GM23248 (cell line): Measurements from ENCODE around the gene ATM.

Source experiments
- EZH2 ChIP-seq: fragments of 200-600 bp; sonication (generic); IDR thresholded peaks from 2 replicates; pipeline ENCODE4 v1.6.1; 2018; ENCODE audit warnings: antibody characterized with exemption, mild to moderate bottlenecking; ENCODE audit not compliant: insufficient read depth, poor library complexity, severe bottlenecking
- EZH2phosphoT487 ChIP-seq: fragments of 200-600 bp; sonication (generic); IDR thresholded peaks from 2 replicates; pipeline ENCODE4 v1.6.1; 2018; ENCODE audit warnings: antibody characterized with exemption, moderate library complexity, mild to moderate bottlenecking, low read depth; ENCODE audit not compliant: insufficient read depth

DNA sequence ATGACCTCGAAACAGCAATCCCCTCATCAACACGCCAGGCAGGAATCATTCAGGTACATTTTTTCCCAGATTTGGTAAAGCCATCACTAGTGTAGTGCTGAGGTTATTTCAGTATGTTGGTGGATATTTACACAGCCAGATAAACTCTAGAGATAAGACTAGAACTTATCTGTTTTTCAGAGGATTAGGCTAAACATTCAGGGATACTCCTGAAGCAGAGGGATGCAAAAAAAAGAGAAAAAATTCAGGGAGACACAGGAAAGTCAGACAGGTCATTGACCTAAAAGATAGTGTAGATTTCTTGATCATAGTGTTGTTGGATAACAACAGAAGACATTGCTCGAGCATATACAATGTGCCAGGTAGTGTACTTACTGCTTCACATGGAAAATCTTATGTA lies 93.2 kb downstream of the ATM start:
- TF ChIP-seq EZH2: no peak
- TF ChIP-seq EZH2phosphoT487: no peak
